GM21390 (cell line): ENCODE data around the gene NOX5.
"Not testable (repeated sequence)": the region's sequence is repeated elsewhere in the genome, so short reads cannot be mapped to it uniquely, and the experiment has no call there.

ENCODE experiments used
- ATAC-seq: cut with Tn5 transposase; IDR thresholded peaks from one replicate; pipeline ENCODE4 v1.9.1; 2021; ENCODE audit not compliant: unreplicated experiment

Gene NOX5, protein sequence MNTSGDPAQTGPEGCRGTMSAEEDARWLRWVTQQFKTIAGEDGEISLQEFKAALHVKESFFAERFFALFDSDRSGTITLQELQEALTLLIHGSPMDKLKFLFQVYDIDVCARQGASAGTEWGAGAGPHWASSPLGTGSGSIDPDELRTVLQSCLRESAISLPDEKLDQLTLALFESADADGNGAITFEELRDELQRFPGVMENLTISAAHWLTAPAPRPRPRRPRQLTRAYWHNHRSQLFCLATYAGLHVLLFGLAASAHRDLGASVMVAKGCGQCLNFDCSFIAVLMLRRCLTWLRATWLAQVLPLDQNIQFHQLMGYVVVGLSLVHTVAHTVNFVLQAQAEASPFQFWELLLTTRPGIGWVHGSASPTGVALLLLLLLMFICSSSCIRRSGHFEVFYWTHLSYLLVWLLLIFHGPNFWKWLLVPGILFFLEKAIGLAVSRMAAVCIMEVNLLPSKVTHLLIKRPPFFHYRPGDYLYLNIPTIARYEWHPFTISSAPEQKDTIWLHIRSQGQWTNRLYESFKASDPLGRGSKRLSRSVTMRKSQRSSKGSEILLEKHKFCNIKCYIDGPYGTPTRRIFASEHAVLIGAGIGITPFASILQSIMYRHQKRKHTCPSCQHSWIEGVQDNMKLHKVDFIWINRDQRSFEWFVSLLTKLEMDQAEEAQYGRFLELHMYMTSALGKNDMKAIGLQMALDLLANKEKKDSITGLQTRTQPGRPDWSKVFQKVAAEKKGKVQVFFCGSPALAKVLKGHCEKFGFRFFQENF

DNA sequence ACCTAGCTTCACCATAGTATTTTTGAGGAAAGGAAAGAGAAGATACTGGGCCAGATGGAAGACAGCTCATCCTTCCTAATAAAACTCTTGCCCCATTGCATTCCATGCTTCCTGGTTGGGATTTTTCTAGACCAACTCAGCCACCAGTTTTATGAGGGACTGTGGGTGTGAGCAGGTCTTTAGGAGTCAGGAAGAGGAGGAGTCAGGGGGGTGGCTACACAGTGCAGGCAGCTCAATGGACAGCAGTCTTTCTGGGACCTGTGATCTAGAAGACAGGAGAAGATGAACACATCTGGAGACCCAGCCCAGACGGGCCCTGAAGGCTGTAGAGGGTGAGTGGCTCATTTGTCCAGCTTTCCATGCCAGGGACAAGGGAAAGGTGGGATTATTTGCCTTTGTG lies at the start of gene NOX5:
Gene NOX5, plus strand, starts transcription at position 242 of the 400 bp plus-strand sequence. Its CDS starts 41 bp downstream, at position 283.
- no peak for ATAC-seq

DNA sequence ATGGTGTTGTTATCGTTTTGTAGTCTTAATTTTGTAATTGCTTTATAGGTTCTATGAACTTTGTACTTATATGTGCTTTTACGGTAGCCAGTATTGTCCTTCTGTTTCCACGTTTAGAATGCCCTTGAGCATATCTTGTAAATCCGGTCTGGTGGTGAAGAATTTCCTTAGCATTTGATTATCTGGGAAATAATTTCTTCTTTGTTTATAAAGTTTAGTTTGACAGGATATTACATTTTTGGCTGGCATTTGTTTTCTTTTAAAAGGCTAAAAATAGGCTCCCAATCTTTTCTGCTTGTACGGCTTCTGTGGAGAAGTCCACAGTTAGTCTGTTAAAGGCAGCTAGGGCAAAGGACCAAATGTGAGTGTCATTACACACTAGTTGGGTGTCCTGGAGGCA lies 47.5 kb upstream of the NOX5 start:
- ATAC-seq, result no peak

DNA sequence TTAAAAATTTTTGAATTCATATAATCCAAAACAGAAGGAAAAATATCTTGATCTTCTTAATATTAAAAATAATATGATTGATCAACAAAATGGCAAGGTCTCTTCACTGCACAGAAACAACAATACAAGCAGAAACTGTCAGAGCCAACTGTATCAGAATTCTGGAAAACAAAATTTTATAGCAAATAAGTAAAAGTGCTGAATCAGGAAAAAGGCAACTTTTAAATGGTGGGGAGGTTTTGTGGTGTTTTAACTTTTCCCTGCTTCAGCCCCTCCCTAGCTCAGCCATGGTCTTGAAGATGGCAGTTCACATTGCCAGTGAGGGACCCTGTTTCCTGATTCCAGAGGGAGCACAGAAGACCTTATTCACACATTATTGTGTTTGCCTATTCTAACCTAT lies 46.5 kb upstream of the NOX5 start:
- no peak for ATAC-seq

DNA sequence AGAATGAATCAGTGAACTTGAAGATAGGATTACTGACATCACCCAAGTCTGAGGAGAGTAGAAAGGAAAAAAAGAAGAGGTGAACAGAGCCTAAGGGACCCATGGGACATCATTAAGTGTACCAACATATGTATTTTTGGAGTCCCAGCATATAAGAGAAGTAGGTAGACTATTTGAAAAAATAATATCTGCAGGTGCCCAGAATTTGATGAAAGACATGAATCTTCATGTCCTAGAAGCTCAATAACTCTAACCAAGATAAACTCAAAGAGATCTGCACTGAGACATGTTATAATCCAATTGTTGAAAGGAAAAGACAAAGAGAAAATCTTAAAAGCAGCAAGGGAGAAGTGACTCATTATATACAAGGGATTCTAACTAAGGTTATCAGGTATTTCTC lies 45.2 kb upstream of the NOX5 start:
- ATAC-seq, result no peak

DNA sequence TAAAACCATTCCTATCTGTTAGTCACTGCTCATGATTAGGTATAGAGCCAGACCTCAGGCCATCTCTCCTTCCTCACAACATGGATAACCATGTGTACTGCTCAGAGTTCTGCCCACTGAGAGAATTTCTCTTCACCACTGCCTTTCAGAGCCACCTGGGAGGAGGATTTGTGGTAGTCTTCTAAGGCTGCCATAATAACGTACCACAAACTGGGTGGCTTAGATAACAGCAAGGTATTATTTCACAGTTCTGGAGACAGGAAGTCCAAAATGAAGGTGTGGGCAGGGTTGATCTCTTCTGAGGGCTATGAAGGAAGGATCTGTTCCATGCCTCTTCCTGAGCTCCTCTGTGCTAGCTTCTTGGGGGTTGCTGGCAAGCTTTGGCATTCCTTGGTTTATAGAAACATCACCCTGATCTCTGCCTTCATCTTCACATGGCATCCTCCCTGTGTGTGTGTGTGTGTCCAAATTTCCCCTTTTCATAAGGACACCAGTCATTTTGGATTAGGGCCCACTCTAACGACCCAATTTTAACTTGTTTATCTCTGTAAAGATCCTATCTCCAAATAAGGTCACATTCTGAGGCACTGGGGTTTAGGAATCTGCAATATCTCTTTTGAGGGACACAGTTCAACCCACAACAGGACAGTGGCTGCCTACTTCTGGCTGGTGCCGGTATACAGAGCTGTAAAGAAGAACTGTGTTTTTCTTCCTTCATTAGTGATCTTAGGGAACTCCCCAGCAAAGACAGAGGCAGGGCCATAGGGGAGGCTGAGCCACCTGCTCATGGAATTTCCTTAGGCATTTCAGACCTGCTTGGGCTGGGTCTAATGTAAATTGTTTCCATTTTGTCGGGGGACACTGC lies 42.1 kb upstream of the NOX5 start:
- ATAC-seq, result no peak

DNA sequence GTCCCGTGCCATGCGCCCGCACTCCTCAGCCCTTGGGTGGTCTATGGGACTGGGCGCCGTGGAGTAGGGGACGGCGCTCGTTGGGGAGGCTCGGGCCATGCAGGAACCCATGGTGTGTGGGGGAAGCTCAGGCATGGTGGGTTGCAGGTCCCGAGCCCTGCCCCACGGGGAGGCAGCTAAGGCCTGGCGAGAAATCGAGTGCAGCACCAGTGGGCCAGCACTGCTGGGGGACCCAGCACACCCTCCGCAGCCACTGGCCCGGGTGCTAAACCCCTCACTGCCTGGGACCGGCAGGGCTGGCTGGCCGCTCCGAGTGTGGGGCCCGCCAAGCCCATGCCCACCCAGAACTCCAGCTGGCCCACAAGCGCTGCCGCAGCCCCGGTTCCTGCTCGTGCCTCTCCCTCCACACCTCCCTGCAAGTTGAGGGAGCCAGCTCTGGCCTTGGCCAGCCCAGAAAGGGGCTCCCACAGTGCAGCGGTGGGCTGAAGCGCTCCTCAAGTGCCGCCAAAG lies 38.8 kb upstream of the NOX5 start:
- not testable (repeated sequence) for ATAC-seq

DNA sequence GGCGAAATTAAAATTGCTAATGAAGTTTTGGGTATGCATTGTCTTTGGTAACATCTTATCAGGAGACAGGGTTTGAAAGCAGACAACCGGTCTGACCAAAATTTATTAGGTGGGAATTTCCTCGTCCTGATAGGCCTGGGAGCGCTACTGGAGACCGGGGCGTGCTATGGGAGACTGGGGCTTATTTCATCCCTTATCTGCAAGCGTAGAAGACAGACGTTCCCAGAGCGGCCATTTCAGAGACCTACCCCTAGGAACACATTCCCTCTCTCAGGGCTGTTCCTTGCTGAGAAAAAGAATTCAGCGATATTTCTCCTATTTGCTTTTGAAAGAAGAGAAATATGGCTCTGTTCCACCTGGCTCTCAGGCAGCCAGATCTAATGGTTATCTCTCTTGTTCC lies 37.1 kb upstream of the NOX5 start:
- not testable (repeated sequence) for ATAC-seq

DNA sequence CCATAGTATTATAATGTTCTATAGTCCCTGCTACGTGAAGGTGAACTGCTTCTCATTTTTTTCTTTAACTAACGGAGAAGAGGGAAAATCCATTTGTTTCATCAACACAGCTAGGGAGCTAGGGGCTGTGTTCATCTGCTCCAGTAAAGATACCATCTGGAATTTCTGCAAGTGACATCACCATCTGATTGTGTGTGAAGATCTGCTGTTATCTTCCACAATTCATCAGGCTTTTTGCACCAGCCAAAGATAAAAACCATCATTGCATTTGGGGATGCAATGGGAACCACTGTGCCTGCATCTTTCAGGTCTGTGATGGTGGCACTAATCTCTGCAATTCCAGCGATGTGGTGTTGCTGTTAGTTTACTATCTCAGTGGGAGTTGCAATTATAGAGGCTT lies 35.5 kb upstream of the NOX5 start:
- ATAC-seq, result no peak

DNA sequence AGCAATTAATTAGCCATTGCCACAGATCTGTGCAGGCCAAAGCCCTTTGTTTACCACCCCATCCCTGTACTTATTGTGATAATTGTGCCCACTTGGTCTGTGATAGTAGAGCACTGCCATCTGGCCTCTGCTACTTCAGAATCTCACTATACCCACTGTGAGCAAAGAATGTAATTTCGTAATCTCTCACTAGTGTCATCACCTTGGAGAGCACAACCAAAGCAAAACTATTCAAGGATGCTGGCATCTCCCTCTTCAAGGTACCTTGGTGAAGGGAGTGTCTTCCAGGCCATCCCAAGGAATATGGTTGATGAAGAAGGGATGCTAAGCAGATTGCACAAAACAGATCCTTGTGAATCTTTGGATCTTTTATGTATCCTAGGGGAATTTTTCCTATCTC lies 34.7 kb upstream of the NOX5 start:
- no peak for ATAC-seq

DNA sequence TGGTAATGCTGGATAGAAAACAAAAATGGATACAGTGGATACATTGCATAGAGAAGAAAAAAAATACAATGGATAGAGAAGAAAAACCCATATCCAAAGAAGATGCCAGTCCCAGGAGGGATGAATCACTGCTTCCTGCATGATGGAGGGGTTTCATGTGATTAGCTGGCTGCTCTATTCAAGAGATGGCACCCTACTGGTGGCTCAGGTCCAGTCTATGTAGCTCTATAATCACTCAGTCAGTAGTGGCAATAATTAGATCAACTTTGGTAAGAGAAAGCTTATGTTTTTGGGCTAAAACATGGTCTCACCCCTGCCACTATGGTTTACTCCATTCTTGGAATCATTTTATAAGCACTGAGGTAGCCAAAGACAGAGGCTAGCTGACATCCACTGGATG lies 33.7 kb upstream of the NOX5 start:
- no peak for ATAC-seq

DNA sequence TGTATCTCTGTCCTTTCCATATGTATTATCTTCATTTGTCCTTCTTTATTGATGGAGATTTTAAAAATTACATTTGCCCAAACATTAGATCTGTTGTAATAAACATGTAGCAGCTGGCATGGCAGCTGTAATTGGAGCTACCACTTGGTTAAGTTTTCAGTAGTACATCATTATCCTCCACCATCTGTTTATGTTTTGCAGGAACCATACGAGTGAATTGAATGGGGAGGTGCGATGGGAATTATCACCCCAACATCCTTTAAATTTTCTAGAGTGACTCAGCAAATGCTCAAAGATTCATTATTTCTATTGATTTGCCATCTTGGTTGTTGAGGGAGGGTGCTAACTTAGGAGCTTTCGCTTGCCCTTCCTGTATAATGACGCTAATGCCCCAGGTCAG lies 32.6 kb upstream of the NOX5 start:
- no peak for ATAC-seq

DNA sequence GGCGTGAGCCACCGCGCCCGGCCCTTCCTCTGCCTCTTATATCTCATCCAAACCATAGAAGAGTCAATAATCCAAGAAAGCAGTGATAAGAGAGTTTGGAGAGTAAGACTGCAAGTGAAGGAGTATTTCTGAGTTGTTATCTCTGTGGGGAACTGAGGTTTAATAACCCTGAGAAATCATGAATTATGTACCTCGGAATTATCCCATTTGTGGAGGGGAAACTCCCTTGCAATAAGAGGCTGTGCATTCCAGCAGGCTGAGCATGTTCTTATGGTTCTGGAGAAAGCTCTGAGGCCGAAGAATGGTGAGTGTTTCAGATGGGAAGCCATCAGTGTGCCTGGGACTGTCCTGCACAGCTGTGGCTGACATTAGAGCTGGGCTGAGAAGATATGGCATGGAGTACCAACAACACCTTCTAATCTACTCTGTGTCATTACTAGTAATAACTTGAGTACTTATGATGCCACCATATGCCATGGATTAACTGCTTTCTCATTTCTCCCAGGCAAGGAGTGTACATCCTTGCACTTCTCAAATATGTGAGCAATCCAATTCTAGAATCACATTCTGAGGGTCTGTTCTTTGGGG lies 31.4 kb upstream of the NOX5 start:
- ATAC-seq, result no peak

DNA sequence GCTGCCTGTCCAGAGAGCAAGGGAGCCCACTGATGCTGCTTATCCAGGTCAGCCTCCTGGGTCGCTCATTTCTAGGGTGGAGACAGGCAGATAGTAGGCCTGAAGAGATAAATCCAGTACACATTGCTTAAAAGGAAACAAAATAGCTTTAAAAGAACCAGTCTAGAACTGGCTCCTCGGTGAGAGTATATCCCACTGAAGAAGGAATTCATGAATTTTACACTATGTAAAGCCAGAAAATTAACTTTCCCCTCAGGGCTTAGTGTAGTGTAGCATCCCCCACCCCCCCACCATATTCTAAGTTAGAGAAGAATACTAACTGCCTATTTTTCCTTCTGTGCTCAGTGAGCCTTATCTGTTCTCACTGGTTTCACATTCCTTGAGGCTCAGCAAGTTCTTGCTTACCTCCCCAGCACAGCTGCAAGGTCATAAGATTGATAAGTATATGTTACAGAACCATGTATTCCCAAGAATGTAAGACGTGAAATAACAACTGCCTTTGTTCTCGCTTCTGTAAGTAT lies 30.5 kb upstream of the NOX5 start:
- no peak for ATAC-seq

DNA sequence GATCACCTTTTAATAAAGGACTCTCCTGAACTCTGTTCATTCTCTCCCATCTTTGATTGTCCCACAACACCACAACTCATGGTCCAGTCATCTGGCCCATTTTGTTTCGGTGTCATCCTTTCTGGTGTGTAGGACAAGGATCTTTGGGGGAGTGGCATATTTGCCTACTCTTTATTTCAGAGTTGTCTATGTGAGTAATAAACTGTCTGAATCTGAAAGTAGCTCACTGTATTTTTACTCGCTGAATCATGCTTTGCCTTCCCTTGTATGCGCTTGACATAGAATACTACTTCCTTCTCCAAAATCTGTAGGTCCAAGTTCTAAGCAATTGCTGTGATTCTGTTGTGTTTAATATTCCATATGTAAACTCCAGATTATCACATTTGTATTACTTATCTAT lies 29.9 kb upstream of the NOX5 start:
- no peak for ATAC-seq

DNA sequence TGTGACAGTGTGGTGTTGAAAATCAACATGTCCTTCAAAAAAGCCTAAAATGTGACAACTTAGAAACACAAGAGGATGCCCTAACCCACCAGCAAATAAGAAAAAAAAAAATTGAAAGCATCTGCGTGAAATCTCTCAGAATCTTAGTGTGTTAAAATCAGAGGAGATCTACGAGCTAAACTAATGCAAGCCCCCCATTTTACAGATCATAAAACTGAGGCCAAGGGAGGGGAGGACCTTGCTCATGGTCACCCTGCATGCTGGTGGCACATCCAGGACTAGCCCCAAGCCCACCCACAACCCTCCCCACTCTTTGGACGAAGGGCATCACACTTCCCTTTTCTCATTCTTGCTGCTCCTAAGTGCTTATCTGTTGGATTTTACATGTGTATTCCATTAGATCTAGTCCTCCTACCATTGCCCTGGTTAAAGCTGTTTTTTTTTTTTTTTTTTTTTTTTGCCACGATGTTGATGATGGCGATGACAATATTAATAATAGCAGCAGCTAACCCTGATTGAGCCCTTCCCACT lies 29.1 kb upstream of the NOX5 start:
- no peak for ATAC-seq

DNA sequence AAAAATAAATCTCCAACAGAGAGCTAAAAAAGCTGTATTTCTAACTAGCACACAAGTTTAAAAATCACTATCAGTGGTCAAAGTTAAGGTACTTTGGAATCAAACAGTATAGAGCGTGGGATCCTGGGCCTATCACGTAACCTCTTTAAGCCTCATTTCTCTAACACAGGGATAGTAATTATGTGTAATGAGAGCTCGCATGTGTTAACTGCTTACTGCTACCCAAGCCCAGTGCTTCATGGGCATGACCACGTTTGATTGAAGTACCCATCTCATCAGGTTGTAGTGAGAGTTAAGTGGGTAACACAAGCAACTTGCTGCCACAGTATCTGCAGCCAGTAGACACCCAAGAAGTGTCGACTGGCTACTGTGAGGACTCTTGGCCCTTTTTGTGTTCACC lies 28.2 kb upstream of the NOX5 start:
- no peak for ATAC-seq

DNA sequence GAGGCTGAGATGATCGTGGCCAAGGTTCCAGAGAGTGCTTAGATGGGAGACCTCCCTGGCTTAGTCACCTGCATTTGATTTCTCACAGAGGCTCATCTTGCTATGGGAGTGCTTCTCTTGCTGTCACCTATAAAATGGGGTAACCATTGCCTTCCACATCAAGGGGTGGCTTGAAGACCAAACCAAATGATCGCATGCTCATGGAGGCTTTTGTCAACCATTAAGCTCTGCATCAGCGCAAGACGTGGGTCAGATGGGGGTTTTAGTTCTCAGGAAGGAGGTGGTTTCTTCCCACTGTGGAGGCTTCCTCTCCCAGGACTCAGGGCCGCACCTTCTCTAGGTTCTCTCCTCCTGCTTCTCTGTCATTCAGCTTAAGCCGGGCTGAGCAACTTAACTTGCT lies 27.4 kb upstream of the NOX5 start:
- no peak for ATAC-seq

DNA sequence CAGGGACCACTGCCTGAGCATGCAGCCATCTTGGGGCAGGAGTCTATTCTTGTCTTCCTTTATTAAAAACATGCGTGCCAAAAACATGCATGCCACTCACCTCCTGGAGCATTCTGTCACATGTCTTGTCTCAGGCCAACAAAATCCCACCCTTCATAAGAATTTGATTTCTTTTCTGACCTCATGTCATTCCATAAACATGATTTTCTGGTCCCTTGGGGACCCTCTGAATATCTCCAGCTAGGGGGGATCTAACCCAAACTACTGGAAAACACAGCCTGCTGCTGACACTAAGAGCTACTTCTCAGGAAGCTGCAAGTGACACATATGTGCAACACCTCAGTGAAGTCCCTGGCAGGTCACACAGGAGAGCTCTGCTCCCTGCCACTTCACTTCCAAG lies 26.8 kb upstream of the NOX5 start:
- ATAC-seq, result no peak

DNA sequence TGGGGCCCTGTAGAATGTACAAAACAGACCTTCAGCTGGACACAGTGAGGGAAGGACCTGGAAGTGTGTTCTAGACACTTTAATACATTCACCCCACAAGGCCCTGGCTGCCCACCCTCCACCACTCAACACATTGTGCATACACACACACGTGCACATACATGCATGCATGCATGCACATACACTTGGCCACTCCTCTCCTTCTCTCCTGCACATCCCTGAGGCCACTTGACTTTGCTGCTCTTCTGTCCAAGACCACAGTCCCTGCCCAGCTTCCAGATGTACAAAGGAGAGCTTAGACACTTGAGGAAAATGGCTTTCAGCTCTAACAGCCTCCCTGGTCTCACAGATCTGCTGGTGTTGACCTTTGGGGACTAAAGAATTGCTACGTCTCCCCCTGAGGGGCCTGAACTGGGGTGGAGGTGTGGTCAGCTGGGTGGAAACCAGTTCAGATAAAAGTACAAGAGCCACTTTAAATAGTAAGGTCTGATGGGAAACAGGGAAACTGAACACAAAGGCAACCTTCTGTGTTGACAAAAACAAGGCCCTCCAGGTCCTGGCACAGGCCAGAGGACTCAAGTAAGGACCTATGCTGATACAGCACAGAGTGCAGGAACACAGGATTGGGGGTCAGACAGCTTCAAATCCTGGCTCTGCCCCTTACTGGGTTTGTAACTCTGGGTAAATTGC lies 24.8 kb upstream of the NOX5 start:
- no peak for ATAC-seq
